ENCODE data around the gene TRNT1. TPM values are rescaled to one million over a fixed set of nuclear protein-coding genes. Genes with fewer than 3 reads are reported as not detected.

TRNT1 gene
- 10 to 100 TPM in 11 of 12 donors, not detected in 1; 12.1 to 26.9 (median 19.5) TPM for polyA plus RNA-seq (ENCODE audit: insufficient read length in 12 of 12)
- long read RNA-seq, donor 1, partial matches to known transcripts = 46 of 61 reads
- long read RNA-seq, donor 1, other reads (novel, unspliced or antisense) = 10 of 61 reads
- long read RNA-seq, donor 2, transcript TRNT1-201 (8 exons, 2,276 nt) = major isoform, 7 of 21 reads
- long read RNA-seq, donor 2, partial matches to known transcripts = 0 of 21 reads
- long read RNA-seq, donor 2, other reads (novel, unspliced or antisense) = 10 of 21 reads
- long read RNA-seq, donor 3, partial matches to known transcripts = 5 of 5 reads
- long read RNA-seq, donor 3, other reads (novel, unspliced or antisense) = 0 of 5 reads
- long read RNA-seq, donor 4, partial matches to known transcripts = 7 of 11 reads
- long read RNA-seq, donor 4, other reads (novel, unspliced or antisense) = 0 of 11 reads
- long read RNA-seq, donor 5, transcript TRNT1-201 (8 exons, 2,276 nt) = major isoform, 7 of 53 reads
- long read RNA-seq, donor 5, partial matches to known transcripts = 26 of 53 reads
- long read RNA-seq, donor 5, other reads (novel, unspliced or antisense) = 17 of 53 reads
- long read RNA-seq, donor 6, partial matches to known transcripts = 0 of 3 reads
- long read RNA-seq, donor 6, other reads (novel, unspliced or antisense) = 0 of 3 reads
- long read RNA-seq, donor 7, partial matches to known transcripts = 0 of 3 reads
- long read RNA-seq, donor 7, other reads (novel, unspliced or antisense) = 0 of 3 reads
- long read RNA-seq, donor 8, transcript TRNT1-201 (8 exons, 2,276 nt) = major isoform, 7 of 22 reads
- long read RNA-seq, donor 8, partial matches to known transcripts = 0 of 22 reads
- long read RNA-seq, donor 8, other reads (novel, unspliced or antisense) = 12 of 22 reads
- long read RNA-seq, donor 9, partial matches to known transcripts = 7 of 19 reads
- long read RNA-seq, donor 9, other reads (novel, unspliced or antisense) = 9 of 19 reads
- long read RNA-seq, donor 10, partial matches to known transcripts = 0 of 17 reads
- long read RNA-seq, donor 10, other reads (novel, unspliced or antisense) = 12 of 17 reads
- long read RNA-seq, donor 11, transcript TRNT1-201 (8 exons, 2,276 nt) = major isoform, 5 of 13 reads
- long read RNA-seq, donor 11, partial matches to known transcripts = 0 of 13 reads
- long read RNA-seq, donor 11, other reads (novel, unspliced or antisense) = 7 of 13 reads

DNA sequence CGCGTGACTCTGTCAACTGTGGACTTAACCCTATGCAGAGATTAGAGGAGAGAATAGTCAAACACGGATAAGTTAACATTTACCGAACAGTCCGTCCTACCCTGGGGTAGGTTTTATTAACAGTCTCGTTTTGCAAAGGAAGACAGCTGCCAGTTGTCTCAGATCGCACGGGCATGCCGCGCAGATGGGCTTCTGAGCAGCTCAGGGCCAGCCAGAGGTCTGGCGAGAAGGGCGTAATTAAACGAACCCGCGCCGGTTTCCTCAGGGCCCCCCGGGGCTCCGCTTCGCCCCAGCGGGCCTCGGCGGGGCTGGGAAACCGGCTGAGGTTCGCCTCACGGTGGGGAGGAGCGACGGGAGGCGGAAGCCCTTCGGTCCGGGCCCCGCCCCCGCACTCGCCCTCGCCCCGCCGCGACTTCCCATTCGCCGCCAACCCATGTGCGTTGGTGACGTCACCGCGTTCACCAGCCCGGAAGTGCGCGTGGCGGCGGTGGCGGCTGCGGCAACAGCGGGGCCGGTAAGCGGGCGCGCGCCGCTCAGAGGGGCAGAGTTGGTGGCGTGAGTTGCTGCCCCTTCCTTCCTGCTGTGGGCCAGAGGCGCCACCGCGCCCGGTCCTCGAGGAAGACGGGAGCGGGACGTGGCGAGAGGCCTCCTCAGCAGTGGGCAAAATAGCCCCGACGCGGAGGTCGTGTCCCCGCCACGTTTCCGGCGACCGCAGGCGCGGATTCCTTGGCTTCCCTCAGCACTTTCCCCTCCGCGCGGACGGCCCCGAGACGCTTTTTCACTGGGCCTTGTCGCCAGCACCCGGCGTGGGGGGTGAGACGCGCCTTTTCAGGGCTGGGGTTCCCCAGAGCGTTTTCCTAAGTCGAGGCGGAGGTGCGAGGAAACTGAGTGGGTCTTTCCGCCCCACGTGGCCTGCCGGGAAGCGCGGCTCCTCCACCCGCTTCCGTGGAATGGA, at the start of gene TRNT1:
Gene TRNT1 (plus strand): TSS at position 464 of the 955 bp plus-strand sequence. CDS start 2,101 bp downstream, outside the sequence.
- DNase-seq = peak; percentile 95

DNA sequence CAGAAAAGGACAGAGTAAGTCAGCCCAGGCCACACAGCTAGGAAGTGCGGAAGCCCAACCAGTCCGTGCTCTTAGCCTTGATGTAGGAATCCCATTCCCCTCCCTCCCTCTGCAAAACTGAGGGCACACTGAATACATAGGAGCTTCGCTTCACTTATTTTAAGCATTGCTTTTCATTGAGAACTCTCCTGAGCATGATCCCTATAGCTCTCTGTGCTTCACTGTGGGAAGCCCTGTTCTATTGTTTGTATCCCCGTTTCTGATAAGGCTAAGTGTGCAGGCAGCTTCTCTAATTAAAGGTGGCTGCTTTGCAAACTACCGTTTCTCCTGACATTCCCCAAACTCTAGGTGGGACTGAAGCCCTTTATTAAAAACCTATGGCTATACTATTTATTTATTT, 46.4 kb upstream of the TRNT1 start:
- DNase-seq = no peak

GRCh38 chr3:3081381-3082233, 45.1 kb upstream of the TRNT1 start:
- DNase-seq = no peak

GRCh38 chr3:3082234-3082924, 44.4 kb upstream of the TRNT1 start:
- no peak for DNase-seq

- no peak for DNase-seq
Measured at GRCh38 chr3:3084890-3085289, 41.9 kb upstream of the TRNT1 start.

DNA sequence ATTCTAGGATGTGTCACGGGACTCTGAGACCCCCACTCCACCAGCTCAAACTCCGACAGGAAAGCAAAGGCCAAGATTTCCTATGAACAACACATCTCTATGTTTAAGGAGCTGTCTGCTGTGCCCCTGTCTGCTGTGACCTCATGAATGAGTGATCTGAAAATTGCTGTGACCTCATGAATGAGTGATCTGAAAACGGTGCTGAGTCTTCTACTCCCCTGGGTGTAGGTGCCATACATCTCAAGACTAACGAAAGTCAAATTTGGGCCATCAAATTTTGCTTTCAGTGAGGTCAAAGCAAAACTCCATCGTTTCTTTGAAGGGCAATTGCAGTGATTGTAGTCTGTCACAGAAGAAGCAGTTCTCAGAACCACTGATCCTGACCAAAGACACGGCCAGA, 41.0 kb upstream of the TRNT1 start:
- DNase-seq = no peak

GRCh38 chr3:3086239-3086638, 40.5 kb upstream of the TRNT1 start:
- no peak for DNase-seq

DNA sequence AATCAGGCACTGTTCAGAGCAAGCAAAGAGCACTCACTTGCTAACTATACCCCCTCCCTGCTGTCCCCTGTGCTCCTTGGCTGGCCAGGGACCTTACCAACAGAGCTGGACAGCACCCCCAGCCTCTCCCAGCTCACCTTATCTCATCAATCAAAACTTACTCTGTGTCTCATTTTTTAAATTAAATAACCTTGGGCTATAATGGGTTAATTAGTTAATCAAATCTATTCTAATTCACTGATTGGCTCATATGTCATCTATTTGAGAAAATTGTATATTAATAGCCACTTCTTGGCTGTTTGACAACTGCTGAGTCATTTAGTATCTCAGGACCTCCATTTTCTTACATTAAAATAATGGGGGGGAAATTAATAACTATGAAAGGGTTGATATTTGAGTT, 39.5 kb upstream of the TRNT1 start:
- no peak for DNase-seq

GRCh38 chr3:3087716-3088465, 38.8 kb upstream of the TRNT1 start:
- no peak for DNase-seq

GRCh38 chr3:3089017-3089416, 37.7 kb upstream of the TRNT1 start:
- DNase-seq = no peak

DNA sequence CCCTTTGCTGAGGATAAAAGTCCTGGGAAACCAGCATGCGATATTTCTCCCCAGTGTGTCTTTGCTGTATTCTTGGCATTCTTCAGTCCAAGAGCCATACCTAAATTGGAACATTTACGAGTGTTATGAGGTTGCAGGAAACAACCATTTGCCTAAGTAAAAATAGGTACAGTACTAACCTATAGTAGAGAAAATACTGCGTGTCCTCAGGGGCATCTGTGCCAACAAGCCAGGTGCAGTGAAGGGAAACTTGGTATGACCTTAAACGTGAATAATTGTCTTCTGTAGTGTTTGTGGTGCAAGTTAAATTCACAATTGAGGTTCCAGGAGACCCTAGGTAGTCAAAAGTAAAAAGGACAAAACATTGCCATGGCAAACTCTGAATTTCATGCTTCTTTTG, 28.8 kb upstream of the TRNT1 start:
- no peak for DNase-seq

GRCh38 chr3:3101660-3102458, 24.9 kb upstream of the TRNT1 start:
- DNase-seq = no peak

DNA sequence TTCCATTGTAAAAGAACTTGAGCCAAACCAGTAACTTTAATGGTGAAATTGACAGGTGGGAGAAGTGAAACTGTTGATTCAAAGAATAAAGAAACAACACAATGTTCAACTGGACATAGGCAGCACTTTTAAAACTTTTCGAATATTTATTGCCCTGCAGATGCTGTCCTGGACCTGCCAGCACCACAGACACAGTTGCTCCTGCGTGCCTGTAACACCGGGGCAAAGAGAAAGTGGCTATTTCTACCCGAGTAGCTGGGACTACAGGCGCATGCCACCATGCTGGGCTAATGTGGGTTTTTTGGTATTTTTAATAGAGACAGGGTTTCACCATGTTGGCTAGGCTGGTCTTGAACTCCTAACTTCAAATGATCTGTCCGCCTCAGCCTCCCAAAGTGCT, 24.0 kb upstream of the TRNT1 start:
- no peak for DNase-seq

- no peak for DNase-seq
Measured at GRCh38 chr3:3105246-3105645, 21.5 kb upstream of the TRNT1 start.

DNA sequence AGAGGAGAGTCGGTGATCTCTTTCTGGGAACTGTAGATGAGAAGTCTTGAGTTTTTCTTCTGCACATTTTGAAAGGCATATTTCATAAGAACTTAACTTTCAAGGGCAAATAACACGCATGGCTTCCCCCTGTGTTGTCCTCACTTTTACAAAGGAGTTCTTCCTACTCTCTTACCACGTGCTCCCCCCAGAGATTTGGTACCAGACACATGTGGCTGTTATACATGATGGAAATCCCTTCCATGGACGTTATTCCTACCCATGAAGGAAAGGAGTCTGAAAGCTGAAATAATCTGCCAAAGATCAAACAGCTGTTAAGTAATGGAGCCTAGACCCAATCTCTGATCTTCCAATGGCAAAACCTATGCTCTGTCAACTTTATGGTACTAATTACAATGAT, 20.9 kb upstream of the TRNT1 start:
- DNase-seq = no peak

GRCh38 chr3:3107181-3107580, 19.6 kb upstream of the TRNT1 start:
- DNase-seq = no peak

DNA sequence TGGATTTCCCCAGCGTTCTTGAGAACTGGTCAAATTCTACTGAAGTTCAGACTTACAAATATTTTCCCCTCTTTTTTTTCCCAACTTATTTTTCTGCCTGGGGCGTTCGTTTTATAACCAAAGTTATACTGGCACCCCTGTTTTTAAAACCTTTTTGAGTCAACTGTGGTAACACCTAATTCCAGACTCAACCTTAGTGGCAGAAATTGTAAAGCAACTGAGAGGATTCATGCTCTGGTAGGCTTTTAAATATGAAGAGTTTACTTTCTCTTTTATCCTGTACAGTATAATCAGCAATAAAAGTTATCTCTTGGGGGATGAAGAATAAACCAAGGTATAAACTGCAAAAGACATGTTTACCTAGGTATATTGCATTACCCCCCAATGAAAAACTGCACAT, 18.9 kb upstream of the TRNT1 start:
- DNase-seq = no peak

Data from muscle of arm (tissue), 14 donors.